Keratinocyte (primary cell): Measurements from ENCODE around the gene CFAP54.

Experiments used
- EZH2 ChIP-seq: IDR thresholded peaks from one replicate; pipeline ENCODE4 v1.6.1; 2012; ENCODE audit warnings: inconsistent platforms, mild to moderate bottlenecking, low read length, moderate library complexity
- TF ChIP-seq, protein P1 (sequence below), 3 experiments: IDR thresholded peaks in 1 of 3; conservative IDR thresholded peaks in 1 of 3; optimal IDR thresholded peaks in 1 of 3; 2 replicates in 2 of 3; 3 replicates in 1 of 3; pipeline versions ENCODE3 to v1.5.1; 2011; ENCODE audit warnings: low read length in 3 of 3, mild to moderate bottlenecking in 3 of 3, moderate library complexity in 2 of 3, control low read depth in 1 of 3, inconsistent platforms in 1 of 3; ENCODE audit not compliant: insufficient read depth in 2 of 3; ENCODE audit errors: extremely low read depth in 1 of 3

DNA sequence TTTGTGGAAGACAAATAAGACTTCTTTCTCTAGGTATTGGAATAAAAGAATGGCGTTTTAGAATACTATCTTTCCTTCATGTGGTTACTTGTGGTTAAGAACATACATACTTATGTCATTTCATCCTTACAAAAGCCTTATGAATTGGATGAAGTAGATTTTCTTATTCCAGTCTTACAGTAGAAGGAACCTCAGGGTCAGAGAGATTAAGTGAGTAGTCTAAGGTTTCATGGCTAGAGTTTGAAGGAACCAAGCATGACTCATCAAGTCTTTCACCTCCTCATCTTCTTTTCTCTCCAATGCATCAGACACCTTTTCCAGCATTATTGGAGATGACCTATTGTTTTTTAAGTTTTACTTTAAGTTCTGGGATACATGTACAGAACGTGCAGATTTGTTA is 324.8 kb downstream of the CFAP54 start:
- TF ChIP-seq, protein P1, sequence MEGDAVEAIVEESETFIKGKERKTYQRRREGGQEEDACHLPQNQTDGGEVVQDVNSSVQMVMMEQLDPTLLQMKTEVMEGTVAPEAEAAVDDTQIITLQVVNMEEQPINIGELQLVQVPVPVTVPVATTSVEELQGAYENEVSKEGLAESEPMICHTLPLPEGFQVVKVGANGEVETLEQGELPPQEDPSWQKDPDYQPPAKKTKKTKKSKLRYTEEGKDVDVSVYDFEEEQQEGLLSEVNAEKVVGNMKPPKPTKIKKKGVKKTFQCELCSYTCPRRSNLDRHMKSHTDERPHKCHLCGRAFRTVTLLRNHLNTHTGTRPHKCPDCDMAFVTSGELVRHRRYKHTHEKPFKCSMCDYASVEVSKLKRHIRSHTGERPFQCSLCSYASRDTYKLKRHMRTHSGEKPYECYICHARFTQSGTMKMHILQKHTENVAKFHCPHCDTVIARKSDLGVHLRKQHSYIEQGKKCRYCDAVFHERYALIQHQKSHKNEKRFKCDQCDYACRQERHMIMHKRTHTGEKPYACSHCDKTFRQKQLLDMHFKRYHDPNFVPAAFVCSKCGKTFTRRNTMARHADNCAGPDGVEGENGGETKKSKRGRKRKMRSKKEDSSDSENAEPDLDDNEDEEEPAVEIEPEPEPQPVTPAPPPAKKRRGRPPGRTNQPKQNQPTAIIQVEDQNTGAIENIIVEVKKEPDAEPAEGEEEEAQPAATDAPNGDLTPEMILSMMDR (optimal IDR thresholded peaks at IDR 0.05 in 1 of 3, IDR thresholded peaks at IDR 0.05 in 1 of 3, conservative IDR thresholded peaks at IDR 0.05 in 1 of 3; ENCODE audit: extremely low read depth in 1 of 3, insufficient read depth in 2 of 3, low read length in 3 of 3), result no peak
- TF ChIP-seq EZH2, result no peak
